Activated CD8-positive, alpha-beta T cell treated with anti-CD3 and anti-CD28 coated beads, Interleukin-2, amount 10 ng/mL, durations not matched to agents 7 days and 5 days (primary cell): ENCODE data around the gene LDAH. TPM values are rescaled to one million over a fixed set of nuclear protein-coding genes. Genes with fewer than 3 reads are reported as not detected.
A peak's percentile ranks its signal among the peaks of the same experiment; 100 is the strongest.

Experiments
- ATAC-seq: fragments of 150-1000 bp; cut with Tn5 transposase; one replicate; pipeline ENCODE4 v1.10.0; 2021; ENCODE audit warnings: moderate library complexity
- CTCF ChIA-PET: fragments of 350-600 bp; sonication (Branson Sonifier 250); formaldehyde crosslinking; loops from one replicate; lab custom pipeline; 2021; ENCODE audit warnings: antibody characterized with exemption; lab: Charles Lee
- POLR2A ChIA-PET: fragments of 350-600 bp; sonication (Branson Sonifier 250); formaldehyde crosslinking; loops from one replicate; lab custom pipeline; 2021; ENCODE audit warnings: antibody characterized with exemption; lab: Charles Lee
- DNase-seq: peaks from one replicate; pipeline ENCODE4 v3.0.0-alpha.2; 2020
- H3K27ac Mint-ChIP-seq: one replicate; pipeline ENCODE4 v1.8.0; 2021; ENCODE audit warnings: mild to moderate bottlenecking, mixed read lengths
- H3K27me3 Mint-ChIP-seq: one replicate; pipeline ENCODE4 v1.8.0; 2021; ENCODE audit warnings: low read depth, mixed read lengths
- H3K36me3 Mint-ChIP-seq: one replicate; pipeline ENCODE4 v1.8.0; 2021; ENCODE audit warnings: low read depth, mixed read lengths
- H3K4me1 Mint-ChIP-seq: one replicate; pipeline ENCODE4 v1.8.0; 2021; ENCODE audit warnings: low read depth, mixed read lengths
- H3K4me3 Mint-ChIP-seq: one replicate; pipeline ENCODE4 v1.8.0; 2021; ENCODE audit warnings: mild to moderate bottlenecking, mixed read lengths
- H3K9me3 Mint-ChIP-seq: one replicate; pipeline ENCODE4 v1.8.0; 2022; ENCODE audit warnings: mixed read lengths; ENCODE audit not compliant: insufficient read depth
- total RNA-seq, 2 experiments: library from RNA; stranded (reverse); gene quantifications; one replicate each; pipeline ENCODE4 v1.2.3, GENCODE V29; 2021

LDAH gene
- total RNA-seq, 2 experiments from 2014 or later: 24.5 to 31.7 TPM

DNA sequence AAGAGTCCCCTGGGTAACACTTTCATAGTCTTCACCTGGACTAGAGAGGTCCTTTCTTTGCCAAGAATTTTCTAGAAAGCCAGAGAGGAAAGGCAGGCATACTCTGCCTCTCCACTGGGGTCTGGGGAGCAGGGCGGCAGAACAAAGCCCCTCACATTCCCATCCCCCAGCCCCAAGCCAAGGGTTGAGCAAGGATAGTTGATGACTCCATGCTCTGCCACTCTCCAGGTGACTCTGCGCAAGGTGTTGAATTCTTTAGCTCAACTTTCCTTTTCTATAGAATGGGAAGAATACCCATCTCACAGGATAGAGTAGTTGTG lies 158.9 kb downstream of the LDAH start:
- DNase-seq (no peak), ATAC-seq (no peak)
- ChIA-PET POLR2A (no interaction called here), CTCF (interaction anchor here (1.2 to 6.4 kb wide), 2 partner anchors 12 to 299 kb away, joined by 5 to 172 read pairs; no protein-coding TSS in a partner anchor)
- Mint-ChIP-seq H3K4me1 (peaks cover 14% of the 10 kb centered on the region), H3K9me3 (no peaks in the 10 kb centered on the region), H3K27me3 (peaks cover 67% of the 10 kb centered on the region), H3K4me3 (no peak overlapping the region), H3K27ac (no peak overlapping the region), H3K36me3 (no peaks in the 10 kb centered on the region)

DNA sequence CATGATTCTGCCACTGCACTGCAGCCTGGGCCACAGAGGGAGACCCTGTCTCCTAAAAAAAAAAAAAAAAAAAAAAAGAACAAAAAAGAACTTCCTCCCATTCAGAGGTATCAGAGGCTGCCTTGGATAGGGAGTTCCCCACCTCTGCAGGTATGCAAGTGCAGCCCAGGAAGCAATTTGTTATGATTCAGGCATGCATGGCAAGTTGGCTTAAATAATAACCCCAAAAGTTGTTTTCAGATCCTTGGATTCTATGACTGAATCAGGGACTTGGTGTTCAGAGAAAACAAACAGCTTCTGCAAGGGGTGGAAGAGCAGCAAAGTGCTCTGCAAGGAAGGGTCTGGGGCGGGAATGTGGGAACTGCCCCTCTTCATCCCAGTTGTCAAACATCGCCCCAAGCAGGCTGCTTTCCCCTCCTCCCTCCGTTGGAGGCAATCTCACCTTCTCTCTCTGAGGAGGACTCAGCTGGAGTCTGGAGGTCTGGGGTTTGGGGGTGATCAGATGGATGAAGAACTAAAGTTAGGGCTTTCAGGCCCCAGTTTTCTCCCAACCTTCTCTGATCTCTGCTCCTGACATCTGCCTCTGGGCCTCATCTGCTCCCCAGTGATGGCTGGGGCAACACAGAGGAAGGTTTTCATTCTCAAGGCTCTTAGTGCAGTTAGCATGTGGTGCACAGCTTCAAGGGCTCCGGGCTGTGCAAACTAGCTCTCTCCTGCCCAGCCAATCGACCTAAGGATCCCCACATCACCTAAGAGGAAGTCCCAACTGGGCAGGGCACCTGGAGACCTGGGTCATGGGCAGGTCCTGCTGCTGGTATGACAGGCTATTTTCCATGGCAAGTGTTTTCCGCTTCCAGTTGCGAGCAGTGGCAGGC lies 159.5 kb downstream of the LDAH start:
- POLR2A ChIA-PET: no interaction called here
- Mint-ChIP-seq H3K36me3 (no peaks in the 10 kb centered on the region), H3K4me3 (no peak overlapping the region), H3K4me1 (peaks cover 14% of the 10 kb centered on the region), H3K9me3 (no peaks in the 10 kb centered on the region), H3K27ac (no peak overlapping the region), H3K27me3 (peaks cover 65% of the 10 kb centered on the region)
- ATAC-seq (no peak), DNase-seq (no peak)
- CTCF ChIA-PET: interaction anchor here (1.2 to 6.4 kb wide), 3 partner anchors 11 to 300 kb away, joined by 5 to 172 read pairs (median 10); no protein-coding TSS in a partner anchor

GRCh38 chr2:20662308-20662937 lies 160.5 kb downstream of the LDAH start:
- no peaks in the 10 kb centered on the region for H3K36me3 Mint-ChIP-seq
- H3K9me3 Mint-ChIP-seq: no peaks in the 10 kb centered on the region
- no peak for ATAC-seq
- POLR2A ChIA-PET: interaction anchor here (1.0 kb wide), 1 partner anchor 300 kb away, joined by 3 read pairs; no protein-coding TSS in a partner anchor
- CTCF ChIA-PET: interaction anchor here (0.6 to 6.4 kb wide), 19 partner anchors 9 to 421 kb away, joined by 3 to 172 read pairs (median 8); partner anchors contain the start of gene HS1BP3
- DNase-seq: no peak
- H3K4me1 Mint-ChIP-seq: peaks cover 10% of the 10 kb centered on the region
- H3K27me3 Mint-ChIP-seq: peaks cover 59% of the 10 kb centered on the region
- no peak overlapping the region for H3K4me3 Mint-ChIP-seq
- H3K27ac Mint-ChIP-seq: no peak overlapping the region

GRCh38 chr2:20661421-20662307 lies 161.2 kb downstream of the LDAH start:
- peak; percentile 76 for DNase-seq
- Mint-ChIP-seq H3K36me3 (no peaks in the 10 kb centered on the region), H3K27me3 (peaks cover 58% of the 10 kb centered on the region), H3K4me1 (peaks cover 10% of the 10 kb centered on the region), H3K4me3 (no peak overlapping the region), H3K9me3 (no peaks in the 10 kb centered on the region), H3K27ac (no peak overlapping the region)
- POLR2A ChIA-PET: interaction anchor here (1.0 to 1.5 kb wide), 2 partner anchors 10 to 300 kb away, joined by 3 to 7 read pairs; partner anchors contain the start of gene HS1BP3
- peak; percentile 62 for ATAC-seq
- CTCF ChIA-PET: interaction anchor here (0.5 to 6.4 kb wide), 43 partner anchors 9 to 656 kb away, joined by 3 to 172 read pairs (median 3); partner anchors contain the start of genes HS1BP3 and RHOB

- Mint-ChIP-seq H3K27me3 (peaks cover 54% of the 10 kb centered on the region), H3K4me3 (no peak overlapping the region), H3K27ac (no peak overlapping the region), H3K36me3 (no peaks in the 10 kb centered on the region), H3K4me1 (peaks cover 4% of the 10 kb centered on the region), H3K9me3 (no peaks in the 10 kb centered on the region)
- ChIA-PET POLR2A (interaction anchor here (1.0 to 1.5 kb wide), 2 partner anchors 9 to 301 kb away, joined by 3 to 7 read pairs; partner anchors contain the start of gene HS1BP3), CTCF (interaction anchor here (0.5 to 6.4 kb wide), 39 partner anchors 9 to 657 kb away, joined by 3 to 172 read pairs (median 4); partner anchors contain the start of genes HS1BP3 and RHOB)
- ATAC-seq (no peak), DNase-seq (no peak)
Observed at GRCh38 chr2:20660506-20661420, 162.1 kb downstream of the LDAH start.

DNA sequence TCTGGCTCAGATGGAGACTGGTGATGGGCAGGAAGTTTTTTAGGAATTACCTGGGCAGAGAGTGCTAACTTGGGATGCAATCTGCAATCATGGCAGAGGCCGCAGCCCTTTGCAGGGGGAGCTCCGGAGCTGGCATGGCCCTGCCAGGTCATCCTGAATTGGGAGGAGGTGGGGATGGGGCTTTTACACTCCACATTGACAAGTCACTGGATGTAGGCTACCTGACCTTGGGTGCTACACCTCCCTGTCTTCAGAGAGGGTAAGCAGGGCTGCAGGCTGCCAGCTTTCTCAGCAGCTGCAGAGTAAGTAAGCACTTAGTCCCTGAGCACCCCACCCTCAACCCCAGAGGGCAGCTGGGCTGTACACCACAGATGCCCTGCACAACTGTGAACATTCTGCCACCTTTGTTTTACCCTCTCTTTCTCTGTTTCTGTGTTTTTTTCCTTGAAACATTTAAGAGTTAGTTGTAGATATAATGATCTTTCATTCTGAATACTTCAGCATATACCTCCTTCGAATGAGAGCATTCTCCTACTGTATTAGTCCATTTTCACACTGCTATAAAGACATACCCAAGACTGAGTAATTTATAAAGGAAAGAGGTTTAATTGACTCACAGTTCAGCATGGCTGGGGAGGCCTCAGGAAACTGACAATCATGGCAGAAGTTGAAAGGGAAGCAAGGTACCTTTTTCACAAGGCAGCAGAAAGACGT lies 165.2 kb downstream of the LDAH start:
- H3K4me1 Mint-ChIP-seq: no peaks in the 10 kb centered on the region
- H3K27ac Mint-ChIP-seq: no peak overlapping the region
- DNase-seq (no peak), ATAC-seq (no peak)
- no peaks in the 10 kb centered on the region for H3K36me3 Mint-ChIP-seq
- CTCF ChIA-PET: no interaction called here
- no peak overlapping the region for H3K4me3 Mint-ChIP-seq
- POLR2A ChIA-PET: interaction anchor here (0.6 kb wide), 1 partner anchor 8 kb away, joined by 7 read pairs; no protein-coding TSS in a partner anchor
- H3K27me3 Mint-ChIP-seq: peaks cover 35% of the 10 kb centered on the region
- no peaks in the 10 kb centered on the region for H3K9me3 Mint-ChIP-seq

DNA sequence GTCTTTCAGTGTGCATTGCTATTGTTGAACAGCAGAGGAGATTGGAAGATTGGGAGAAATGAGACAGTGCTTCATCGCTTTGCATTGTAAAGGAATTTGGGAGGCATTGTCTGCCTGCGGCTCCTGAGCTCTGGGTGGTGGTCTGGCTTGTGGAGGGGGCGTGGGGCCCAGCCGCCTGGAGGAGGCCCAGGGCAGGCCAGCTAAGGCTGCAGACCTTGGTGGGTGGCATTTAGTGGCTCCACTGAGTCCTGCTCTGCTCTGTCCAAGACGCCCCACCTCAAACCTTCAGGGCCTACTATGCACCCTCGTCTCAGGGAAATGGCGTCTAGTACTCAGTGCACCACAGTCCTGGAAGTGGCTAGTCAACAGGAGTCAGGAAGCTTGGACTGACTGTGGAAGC lies 166.3 kb downstream of the LDAH start:
- Mint-ChIP-seq H3K27ac (no peak overlapping the region), H3K27me3 (peaks cover 29% of the 10 kb centered on the region), H3K9me3 (no peaks in the 10 kb centered on the region), H3K36me3 (no peaks in the 10 kb centered on the region), H3K4me1 (peaks cover 6% of the 10 kb centered on the region), H3K4me3 (no peak overlapping the region)
- CTCF ChIA-PET: interaction anchor here (1.1 to 2.1 kb wide), 2 partner anchors 10 to 307 kb away, joined by 3 to 6 read pairs; no protein-coding TSS in a partner anchor
- POLR2A ChIA-PET: no interaction called here
- no peak for ATAC-seq
- no peak for DNase-seq

GRCh38 chr2:20654535-20654813 lies 168.4 kb downstream of the LDAH start:
- Mint-ChIP-seq H3K27me3 (peaks cover 19% of the 10 kb centered on the region), H3K4me3 (no peak overlapping the region), H3K4me1 (peaks cover 19% of the 10 kb centered on the region), H3K9me3 (no peaks in the 10 kb centered on the region), H3K27ac (no peak overlapping the region), H3K36me3 (no peaks in the 10 kb centered on the region)
- ChIA-PET CTCF (interaction anchor here (0.9 to 1.9 kb wide), 2 partner anchors 12 to 210 kb away, joined by 3 to 7 read pairs; no protein-coding TSS in a partner anchor), POLR2A (no interaction called here)
- no peak for DNase-seq
- no peak for ATAC-seq

GRCh38 chr2:20653695-20654534 lies 169.0 kb downstream of the LDAH start:
- ChIA-PET POLR2A (no interaction called here), CTCF (interaction anchor here (0.9 to 1.9 kb wide), 2 partner anchors 12 to 209 kb away, joined by 3 to 7 read pairs; no protein-coding TSS in a partner anchor)
- H3K27ac Mint-ChIP-seq: no peak overlapping the region
- ATAC-seq (no peak), DNase-seq (no peak)
- H3K27me3 Mint-ChIP-seq: peaks cover 16% of the 10 kb centered on the region
- H3K9me3 Mint-ChIP-seq: no peaks in the 10 kb centered on the region
- no peaks in the 10 kb centered on the region for H3K36me3 Mint-ChIP-seq
- H3K4me3 Mint-ChIP-seq: no peak overlapping the region
- H3K4me1 Mint-ChIP-seq: peaks cover 19% of the 10 kb centered on the region
